Esophagus squamous epithelium (tissue), 4 donors: ENCODE measurements around the gene RNF115.
"Not testable (repeated sequence)": the region's sequence is repeated elsewhere in the genome, so short reads cannot be mapped to it uniquely, and the experiment has no call there.

Experiments used
- POLR2A ChIP-seq, 4 donors: fragments of 450-650 bp; IDR thresholded peaks; one replicate each; pipeline ENCODE4 v1.6.1; 2017; ENCODE audit warnings: antibody characterized with exemption in 4 of 4, mild to moderate bottlenecking in 4 of 4, moderate library complexity in 3 of 4
- TF ChIP-seq, protein P1 (sequence below), 6 experiments: fragments of 450-650 bp in 4 of 6; fragments of 200-600 bp in 2 of 6; sonication (generic) in 2 of 6; IDR thresholded peaks; one replicate each; pipeline ENCODE4 v1.5.1; 2016 to 2019; ENCODE audit warnings: antibody characterized with exemption in 6 of 6, mild to moderate bottlenecking in 4 of 6, moderate library complexity in 4 of 6

DNA sequence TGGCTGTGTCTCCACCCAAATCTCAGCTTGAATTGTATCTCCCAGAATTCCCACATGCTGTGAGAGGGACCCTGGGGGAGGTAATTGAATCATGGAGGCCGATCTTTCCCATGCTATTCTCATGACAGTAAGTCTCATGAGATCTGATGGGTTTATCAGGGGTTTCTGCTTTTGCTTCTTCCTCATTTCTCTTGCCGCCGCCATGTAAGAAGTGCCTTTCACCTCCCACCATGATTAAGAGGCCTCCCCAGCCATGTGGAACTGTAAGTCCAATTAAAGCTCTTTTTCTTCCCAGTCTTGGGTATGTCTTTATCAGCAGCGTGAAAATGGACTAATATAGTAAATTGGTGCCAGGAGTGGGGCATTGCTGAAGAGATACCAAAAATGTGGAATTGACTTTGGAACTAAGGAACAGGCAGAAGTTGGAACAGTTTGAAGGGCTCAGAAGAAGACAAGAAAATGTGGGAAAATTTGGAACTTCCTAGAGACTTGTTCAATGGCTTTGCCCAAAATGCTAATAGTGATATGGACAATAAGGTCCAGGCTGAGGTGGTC is 63.4 kb downstream of the RNF115 start:
- TF ChIP-seq, protein P1, sequence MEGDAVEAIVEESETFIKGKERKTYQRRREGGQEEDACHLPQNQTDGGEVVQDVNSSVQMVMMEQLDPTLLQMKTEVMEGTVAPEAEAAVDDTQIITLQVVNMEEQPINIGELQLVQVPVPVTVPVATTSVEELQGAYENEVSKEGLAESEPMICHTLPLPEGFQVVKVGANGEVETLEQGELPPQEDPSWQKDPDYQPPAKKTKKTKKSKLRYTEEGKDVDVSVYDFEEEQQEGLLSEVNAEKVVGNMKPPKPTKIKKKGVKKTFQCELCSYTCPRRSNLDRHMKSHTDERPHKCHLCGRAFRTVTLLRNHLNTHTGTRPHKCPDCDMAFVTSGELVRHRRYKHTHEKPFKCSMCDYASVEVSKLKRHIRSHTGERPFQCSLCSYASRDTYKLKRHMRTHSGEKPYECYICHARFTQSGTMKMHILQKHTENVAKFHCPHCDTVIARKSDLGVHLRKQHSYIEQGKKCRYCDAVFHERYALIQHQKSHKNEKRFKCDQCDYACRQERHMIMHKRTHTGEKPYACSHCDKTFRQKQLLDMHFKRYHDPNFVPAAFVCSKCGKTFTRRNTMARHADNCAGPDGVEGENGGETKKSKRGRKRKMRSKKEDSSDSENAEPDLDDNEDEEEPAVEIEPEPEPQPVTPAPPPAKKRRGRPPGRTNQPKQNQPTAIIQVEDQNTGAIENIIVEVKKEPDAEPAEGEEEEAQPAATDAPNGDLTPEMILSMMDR (IDR thresholded peaks at IDR 0.05) = not testable (repeated sequence)
- not testable (repeated sequence) for TF ChIP-seq POLR2A (IDR thresholded peaks at IDR 0.05)
